Raji (cell line): ENCODE measurements around the gene ST8SIA5.

Experiments
- POLR2A ChIP-seq: IDR thresholded peaks from 2 replicates; pipeline ENCODE4 v1.6.1; 2011; ENCODE audit warnings: low read depth, low read length, control low read depth; ENCODE audit not compliant: insufficient read depth

Gene ST8SIA5

GRCh38 chr18:46723856-46724415, 32.9 kb downstream of the ST8SIA5 start:
- TF ChIP-seq POLR2A, result no peak

GRCh38 chr18:46722051-46722450, 34.8 kb downstream of the ST8SIA5 start:
- TF ChIP-seq POLR2A, result no peak

GRCh38 chr18:46721331-46721730, 35.5 kb downstream of the ST8SIA5 start:
- TF ChIP-seq POLR2A, result no peak

- no peak for TF ChIP-seq POLR2A
Measured at GRCh38 chr18:46720521-46720920, 36.3 kb downstream of the ST8SIA5 start.

- no peak for TF ChIP-seq POLR2A
Measured at GRCh38 chr18:46720092-46720491, 36.8 kb downstream of the ST8SIA5 start.

- no peak for TF ChIP-seq POLR2A
Measured at GRCh38 chr18:46719388-46719787, 37.5 kb downstream of the ST8SIA5 start.

- TF ChIP-seq POLR2A, result no peak
Measured at GRCh38 chr18:46718501-46719341, 38.1 kb downstream of the ST8SIA5 start.

GRCh38 chr18:46716827-46717226, 40.0 kb downstream of the ST8SIA5 start:
- no peak for TF ChIP-seq POLR2A

- no peak for TF ChIP-seq POLR2A
Measured at GRCh38 chr18:46716336-46716735, 40.5 kb downstream of the ST8SIA5 start.

GRCh38 chr18:46715062-46715461, 41.8 kb downstream of the ST8SIA5 start:
- TF ChIP-seq POLR2A, result no peak

GRCh38 chr18:46712406-46712805, 44.4 kb downstream of the ST8SIA5 start:
- no peak for TF ChIP-seq POLR2A

- no peak for TF ChIP-seq POLR2A
Measured at GRCh38 chr18:46711444-46711863, 45.4 kb downstream of the ST8SIA5 start.

- no peak for TF ChIP-seq POLR2A
Measured at GRCh38 chr18:46706968-46707367, 49.9 kb downstream of the ST8SIA5 start.

GRCh38 chr18:46705521-46705920, 51.3 kb downstream of the ST8SIA5 start:
- TF ChIP-seq POLR2A, result no peak

- TF ChIP-seq POLR2A, result no peak
Measured at GRCh38 chr18:46704816-46705215, 52.0 kb downstream of the ST8SIA5 start.

- no peak for TF ChIP-seq POLR2A
Measured at GRCh38 chr18:46704189-46704588, 52.7 kb downstream of the ST8SIA5 start.
